Right ventricle myocardium superior (tissue), 1 donor: ENCODE results near the gene FOXL2NB. TPM values are rescaled to one million over a fixed set of nuclear protein-coding genes. Genes with fewer than 3 reads are reported as not detected.

ENCODE experiments used
- ATAC-seq: fragments of 200-7000 bp; cut with Tn5 transposase; one replicate; pipeline ENCODE4 v1.9.1; 2020; ENCODE audit warnings: mild to moderate bottlenecking; ENCODE audit not compliant: poor library complexity
- DNase-seq: peaks from one replicate; pipeline ENCODE4 v3.0.0-alpha.2; 2020
- intact Hi-C: fragments of 100-400 bp; cut with DNase I; formaldehyde crosslinking; loops from one replicate; pipeline ENCODE4 v1.11.2; 2022
- total RNA-seq: library from RNA; stranded (reverse); fragmentation: NEBNext Ultra II Directional; extraction: Animal tissue kit (Norgen Biotek cat#: 25700); gene quantifications from one replicate; pipeline ENCODE4 v1.2.1, GENCODE V29; 2021
- donor health status: DM: no; HTN: yes; CAD: no; lungs with severe emphysema.

Gene FOXL2NB
- total RNA-seq, 1 donor from 2014 or later: not detected

DNA sequence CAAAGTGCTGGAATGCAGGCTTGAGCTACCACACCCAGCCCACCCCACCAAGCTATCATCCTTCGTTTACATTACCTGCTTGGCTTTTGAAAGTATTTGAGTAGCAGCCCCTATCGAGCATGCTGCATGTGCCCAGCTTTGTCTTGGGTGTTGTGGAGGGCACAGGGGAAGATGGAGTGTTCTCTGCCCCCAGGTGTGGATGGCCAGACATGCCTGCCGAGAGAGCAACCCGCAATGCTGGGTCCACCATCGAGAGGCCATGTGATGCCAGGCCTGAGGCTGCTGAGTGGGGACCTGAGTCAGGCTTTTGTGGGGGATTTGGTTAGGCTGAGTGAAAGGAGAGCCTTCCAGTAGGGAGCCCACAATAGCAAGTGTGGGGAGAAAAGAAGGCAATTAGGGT lies 25.9 kb downstream of the FOXL2NB start:
- intact Hi-C loops: no loop called here
- no peak for ATAC-seq
- DNase-seq: no peak

DNA sequence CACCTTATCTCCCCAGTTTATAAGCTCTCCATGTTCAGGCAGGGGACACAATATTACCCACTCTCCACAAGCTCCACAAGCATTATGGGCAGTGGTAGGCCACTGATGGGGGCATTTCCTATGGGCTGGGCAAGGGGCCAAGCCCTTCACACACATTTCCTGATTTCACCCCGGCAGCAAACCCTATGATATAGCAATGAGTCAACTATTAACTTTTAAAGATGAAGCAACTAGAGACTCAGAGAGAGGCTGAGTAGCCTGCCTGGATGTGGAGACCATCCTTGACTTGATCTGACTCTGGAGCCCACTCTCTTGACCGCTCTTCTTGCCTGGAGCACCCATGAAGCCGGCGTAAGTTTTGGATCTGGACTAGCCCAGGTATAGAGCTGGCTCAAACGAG lies 27.4 kb downstream of the FOXL2NB start:
- no peak for DNase-seq
- ATAC-seq: no peak
- intact Hi-C loops: no loop called here

DNA sequence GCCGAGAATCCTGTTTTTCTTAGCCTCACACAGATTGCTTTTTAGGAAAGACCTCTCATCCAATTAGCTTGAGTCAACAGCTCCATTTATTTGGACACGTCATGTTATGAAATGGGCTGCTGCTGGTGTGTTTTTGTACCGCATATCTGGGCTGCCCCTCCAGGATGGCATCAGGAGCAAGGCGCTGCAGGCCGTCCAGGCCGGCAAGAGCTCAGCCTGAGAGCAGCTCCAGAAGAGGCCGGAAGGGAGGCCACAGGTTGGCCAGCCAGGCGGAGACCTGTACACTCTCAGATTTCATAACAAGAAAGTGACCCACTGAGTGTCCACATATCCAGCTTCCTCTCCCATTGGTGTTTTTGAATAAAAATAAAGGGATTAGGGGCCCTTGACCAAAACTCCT lies 28.3 kb downstream of the FOXL2NB start:
- ATAC-seq (no peak), DNase-seq (no peak)
- intact Hi-C loops: no loop called here

DNA sequence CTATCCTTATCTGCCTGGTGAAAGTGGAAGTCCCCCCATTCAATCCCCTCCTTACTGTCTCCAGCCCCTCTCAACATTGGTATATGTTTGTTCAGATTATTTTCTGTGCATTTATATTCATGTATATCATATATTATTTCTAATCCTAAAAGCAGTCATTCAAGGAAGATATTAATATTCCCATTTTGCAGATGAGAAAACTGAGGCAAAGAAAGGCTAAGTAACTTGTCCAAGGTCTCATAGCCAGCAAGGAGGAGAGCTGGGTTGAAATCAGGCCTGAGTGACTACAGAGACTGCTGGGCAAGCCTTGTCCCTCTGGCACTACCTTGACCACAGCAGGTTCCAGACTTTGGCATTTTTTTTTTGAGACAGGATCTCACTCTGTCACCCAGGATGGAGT lies 29.0 kb downstream of the FOXL2NB start:
- ATAC-seq (no peak), DNase-seq (no peak)
- intact Hi-C loops: no loop called here

DNA sequence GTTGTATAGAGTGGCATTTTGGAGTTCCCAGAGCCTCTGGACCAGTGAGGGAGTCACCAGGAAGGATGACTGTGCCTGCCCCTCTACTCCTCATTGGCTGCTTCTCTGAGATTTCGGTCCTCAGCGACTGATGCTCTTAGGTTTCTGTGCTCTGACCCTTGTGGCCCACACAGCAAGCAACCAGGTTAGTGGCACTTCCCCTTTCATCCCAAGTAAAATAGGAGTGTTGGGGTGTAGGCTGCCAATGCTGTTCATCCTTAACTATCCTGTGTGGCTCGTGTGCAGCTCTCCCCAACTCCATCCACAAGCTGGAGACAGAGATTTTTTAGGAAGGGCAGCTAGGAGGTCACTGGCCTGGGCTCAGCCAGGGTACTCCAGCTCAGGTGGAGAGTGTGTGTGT lies 37.8 kb downstream of the FOXL2NB start:
- intact Hi-C loops: no loop called here
- ATAC-seq: no peak
- no peak for DNase-seq

DNA sequence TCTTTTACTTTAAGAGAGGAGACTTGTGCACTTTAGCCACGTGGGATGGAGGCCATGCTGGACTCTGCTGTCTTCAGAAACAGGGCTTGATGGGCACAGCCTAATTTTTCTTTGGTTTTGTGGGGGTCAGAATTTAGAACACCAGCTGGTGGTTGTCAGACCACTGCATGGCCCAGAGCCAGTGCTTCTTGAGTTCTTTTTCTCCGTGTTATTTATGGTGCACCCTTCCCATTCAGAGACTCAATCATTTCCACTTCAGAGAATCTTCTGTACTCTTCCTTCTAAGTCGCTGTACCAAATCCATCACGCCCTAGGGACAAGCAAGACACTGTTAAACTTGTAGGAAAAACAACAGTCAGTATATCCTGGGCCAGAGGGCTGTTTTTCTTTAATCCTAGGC lies 38.9 kb downstream of the FOXL2NB start:
- intact Hi-C loops: no loop called here
- no peak for DNase-seq
- no peak for ATAC-seq

DNA sequence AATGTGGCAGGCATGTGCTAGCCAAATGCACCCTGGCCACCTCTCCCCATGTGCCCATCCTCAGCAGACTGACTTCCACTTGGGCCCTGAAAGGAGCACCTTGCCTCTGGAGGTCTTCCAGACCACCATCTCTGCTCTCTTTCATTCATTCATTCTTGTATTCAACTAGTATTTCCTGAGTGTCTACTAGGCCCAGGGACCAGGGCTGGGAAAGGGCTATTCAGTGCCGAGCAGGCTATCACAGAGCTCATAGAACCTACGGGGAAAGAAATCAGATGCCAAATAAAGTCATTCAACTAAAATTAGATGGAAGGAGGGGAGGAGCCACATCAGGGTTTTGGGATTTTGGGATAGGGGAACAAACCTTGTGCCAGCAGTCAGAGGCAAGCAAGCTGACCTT lies 40.2 kb downstream of the FOXL2NB start:
- DNase-seq (no peak), ATAC-seq (no peak)
- intact Hi-C loops: no loop called here

DNA sequence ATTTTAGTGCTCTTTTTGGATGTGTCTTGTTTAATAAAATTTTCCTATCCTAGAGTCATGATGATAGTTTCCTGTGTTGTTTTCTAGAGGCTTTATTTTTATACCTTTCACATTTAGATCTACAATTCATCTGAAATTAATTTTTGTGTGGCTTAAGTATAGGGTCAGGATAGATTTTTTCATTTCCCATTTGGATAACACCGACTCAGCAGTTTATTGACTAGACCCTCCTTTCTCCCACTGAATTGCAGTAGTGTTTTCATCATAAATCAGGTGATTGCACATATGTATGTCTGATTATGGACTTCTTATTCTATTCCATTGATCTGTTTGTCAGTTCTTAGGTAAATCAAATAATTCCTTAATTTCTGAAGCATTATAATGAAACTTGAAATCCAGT lies 48.7 kb downstream of the FOXL2NB start:
- DNase-seq: no peak
- ATAC-seq: no peak

More for the DNA sequence above, 48.7 kb downstream of the FOXL2NB start:
- intact Hi-C loops: no loop called here

Other genes starting within 250 kb of the FOXL2NB start
- gene PIK3CB, start 112.3 kb upstream of the FOXL2NB start, total RNA-seq: 30.7 TPM
- not detected for gene FOXL2, start 80 bp upstream of the FOXL2NB start, total RNA-seq
- gene PRR23A, start 59.1 kb downstream of the FOXL2NB start, total RNA-seq: not detected
- gene PRR23B, start 73.7 kb downstream of the FOXL2NB start, total RNA-seq: not detected
- not detected for gene PRR23C, start 97.7 kb downstream of the FOXL2NB start, total RNA-seq